Uterus (tissue), 4 donors: ENCODE data around the gene MT1G. TPM values are rescaled to one million over a fixed set of nuclear protein-coding genes. Genes with fewer than 3 reads are reported as not detected.

Source experiments
- DNase-seq, 2 donors: peaks; one replicate each; pipeline ENCODE4 v3.0.0-alpha.2; 2019 to 2020
- H3K27ac ChIP-seq, 2 donors: fragments of 200-600 bp; sonication (generic); 1 replicate in 1 of 2; 2 replicates in 1 of 2; pipeline ENCODE4 v1.5.1; 2016 to 2018
- H3K27me3 ChIP-seq, 2 donors: fragments of 200-600 bp; sonication (generic); one replicate each; pipeline ENCODE4 v1.5.1; 2018 to 2019; ENCODE audit warnings: control low read depth in 1 of 2
- H3K36me3 ChIP-seq, 2 donors: fragments of 200-600 bp; sonication (generic); one replicate each; pipeline ENCODE4 v1.5.1; 2019; ENCODE audit warnings: control low read depth in 1 of 2
- H3K4me1 ChIP-seq, 2 donors: fragments of 200-600 bp; sonication (generic); one replicate each; pipeline ENCODE4 v1.5.1; 2018 to 2019; ENCODE audit warnings: control low read depth in 1 of 2
- H3K4me3 ChIP-seq, 2 donors: fragments of 200-600 bp; sonication (generic); 1 replicate in 1 of 2; 2 replicates in 1 of 2; pipeline ENCODE4 v1.5.1; 2018 to 2019; ENCODE audit warnings: mild to moderate bottlenecking in 1 of 2
- H3K9me3 ChIP-seq, 2 donors: fragments of 200-600 bp; sonication (generic); one replicate each; pipeline ENCODE4 v1.5.1; 2019; ENCODE audit warnings: control low read depth in 1 of 2
- POLR2A ChIP-seq, 2 donors: fragments of 450-650 bp; IDR thresholded peaks; one replicate each; pipeline ENCODE4 v1.6.1; 2016; ENCODE audit warnings: antibody characterized with exemption in 2 of 2, mild to moderate bottlenecking in 1 of 2, moderate library complexity in 1 of 2
- intact Hi-C: fragments of 100-400 bp; cut with DNase I; formaldehyde crosslinking; loops from one replicate; pipeline ENCODE4 v1.15.1; 2023; ENCODE audit warnings: low total_unique reads
- total RNA-seq, 4 donors: library from RNA; depleted of rRNA in 3 of 4; stranded (reverse); fragments of >200 nt in 3 of 4; gene quantifications; one replicate each; pipeline versions ENCODE4 v1.1.0 to v1.2.4, GENCODE V29; 2014 to 2023
- TF ChIP-seq, protein P1 (sequence below), 4 experiments: fragments of 200-600 bp in 2 of 4; fragments of 450-650 bp in 2 of 4; sonication (generic) in 2 of 4; IDR thresholded peaks; one replicate each; pipeline ENCODE4 v1.5.1; 2016 to 2019; ENCODE audit warnings: antibody characterized with exemption in 4 of 4, mild to moderate bottlenecking in 2 of 4, moderate library complexity in 1 of 4
- donor health status: DM: yes; HTN: yes; CAD: no.

MT1G gene
- total RNA-seq, 4 donors from 2014 or later, result 51.8 TPM; not detected in 3

DNA sequence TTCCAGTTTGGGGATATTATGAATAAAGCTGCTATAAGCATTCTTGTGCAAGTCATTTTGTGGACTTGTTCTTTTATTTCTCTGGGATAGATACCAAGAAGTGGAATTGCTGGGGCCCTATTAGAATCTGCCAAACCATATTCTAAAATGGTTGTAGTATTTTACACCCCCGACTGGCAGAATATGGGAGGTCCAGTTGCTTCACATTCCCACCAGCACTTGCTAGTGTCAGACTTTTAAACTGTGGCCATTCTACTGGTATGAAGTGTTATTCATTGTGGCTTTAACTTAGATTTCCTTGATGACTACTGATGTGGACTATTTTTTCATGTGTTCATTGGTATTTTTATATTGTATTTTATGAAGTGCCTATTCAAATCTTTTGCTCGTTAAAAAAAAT, 44.0 kb upstream of the MT1G start:
- H3K4me3 ChIP-seq, result no peak overlapping the region
- H3K27ac ChIP-seq, result no peak overlapping the region
- TF ChIP-seq POLR2A (IDR thresholded peaks at IDR 0.05), result no peak
- TF ChIP-seq, protein P1, sequence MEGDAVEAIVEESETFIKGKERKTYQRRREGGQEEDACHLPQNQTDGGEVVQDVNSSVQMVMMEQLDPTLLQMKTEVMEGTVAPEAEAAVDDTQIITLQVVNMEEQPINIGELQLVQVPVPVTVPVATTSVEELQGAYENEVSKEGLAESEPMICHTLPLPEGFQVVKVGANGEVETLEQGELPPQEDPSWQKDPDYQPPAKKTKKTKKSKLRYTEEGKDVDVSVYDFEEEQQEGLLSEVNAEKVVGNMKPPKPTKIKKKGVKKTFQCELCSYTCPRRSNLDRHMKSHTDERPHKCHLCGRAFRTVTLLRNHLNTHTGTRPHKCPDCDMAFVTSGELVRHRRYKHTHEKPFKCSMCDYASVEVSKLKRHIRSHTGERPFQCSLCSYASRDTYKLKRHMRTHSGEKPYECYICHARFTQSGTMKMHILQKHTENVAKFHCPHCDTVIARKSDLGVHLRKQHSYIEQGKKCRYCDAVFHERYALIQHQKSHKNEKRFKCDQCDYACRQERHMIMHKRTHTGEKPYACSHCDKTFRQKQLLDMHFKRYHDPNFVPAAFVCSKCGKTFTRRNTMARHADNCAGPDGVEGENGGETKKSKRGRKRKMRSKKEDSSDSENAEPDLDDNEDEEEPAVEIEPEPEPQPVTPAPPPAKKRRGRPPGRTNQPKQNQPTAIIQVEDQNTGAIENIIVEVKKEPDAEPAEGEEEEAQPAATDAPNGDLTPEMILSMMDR (IDR thresholded peaks at IDR 0.05), result no peak
- H3K9me3 ChIP-seq, result no peaks in the 10 kb centered on the region
- no peak for DNase-seq
- H3K27me3 ChIP-seq, result no peaks in the 10 kb centered on the region
- H3K4me1 ChIP-seq, result no peaks in the 10 kb centered on the region
- intact Hi-C loops, result no loop called here
- no peaks in the 10 kb centered on the region for H3K36me3 ChIP-seq

DNA sequence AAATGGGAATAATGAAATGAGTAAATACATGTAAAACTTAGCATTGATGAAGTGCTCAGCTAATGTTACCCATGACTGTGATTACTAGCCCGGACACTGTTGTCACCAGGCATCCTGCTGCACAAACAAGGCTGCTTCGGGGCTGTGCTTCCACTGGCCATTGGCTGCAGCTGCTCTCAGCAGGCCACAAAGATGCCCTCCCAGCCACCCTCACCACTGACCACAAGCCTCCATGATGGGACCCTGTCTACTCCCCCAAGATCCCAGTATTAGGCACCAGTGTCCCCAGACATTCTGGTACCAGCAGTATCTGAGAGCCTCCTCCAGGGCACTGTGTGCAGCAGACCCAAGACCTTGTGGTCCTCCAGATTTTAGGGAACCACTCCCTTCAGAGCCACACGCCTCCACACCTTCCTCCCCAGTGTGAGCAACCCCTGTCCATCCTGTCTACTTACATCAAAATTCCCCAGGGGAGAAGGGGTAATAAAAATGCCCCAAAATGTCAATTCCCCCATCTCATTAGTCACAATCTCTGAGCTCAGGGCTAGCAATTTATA, 42.4 kb upstream of the MT1G start:
- Histone ChIP-seq H3K36me3 (no peaks in the 10 kb centered on the region), H3K27ac (no peak overlapping the region), H3K9me3 (no peaks in the 10 kb centered on the region), H3K27me3 (no peaks in the 10 kb centered on the region), H3K4me3 (no peak overlapping the region), H3K4me1 (no peaks in the 10 kb centered on the region)
- no peak for DNase-seq
- intact Hi-C loops, result no loop called here
- no peak for TF ChIP-seq POLR2A (IDR thresholded peaks at IDR 0.05)
- TF ChIP-seq, protein P1 (IDR thresholded peaks at IDR 0.05), result no peak

DNA sequence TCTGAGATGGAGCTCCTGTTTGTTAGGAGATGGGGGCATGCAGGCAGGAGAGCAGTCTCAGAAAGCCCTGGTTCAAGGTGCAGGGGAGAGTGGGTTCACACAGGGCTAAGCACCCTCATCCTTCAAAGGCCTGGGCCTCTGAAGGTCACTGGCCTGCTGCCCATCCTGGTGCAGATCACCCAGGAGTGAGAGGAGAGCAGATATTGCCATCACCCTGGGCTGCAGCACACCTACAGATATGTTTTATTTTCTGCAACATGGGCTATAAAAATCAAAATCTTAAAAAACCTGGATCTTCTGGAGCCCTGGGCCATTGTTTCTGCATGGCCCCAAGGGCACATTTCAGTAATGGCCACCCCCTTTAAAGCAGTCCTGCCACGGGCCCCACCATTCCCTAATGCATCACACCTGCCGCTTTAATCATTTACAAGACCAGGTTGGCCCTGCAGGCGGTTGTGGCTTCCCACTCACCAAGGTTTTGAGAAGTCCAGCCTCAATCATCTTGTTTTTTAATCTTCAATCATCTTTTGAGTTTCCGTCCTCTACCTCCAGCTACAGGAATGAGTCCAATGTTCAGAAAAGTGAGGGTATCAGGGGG, 41.7 kb upstream of the MT1G start:
- Histone ChIP-seq H3K27ac (no peak overlapping the region), H3K9me3 (no peaks in the 10 kb centered on the region), H3K36me3 (no peaks in the 10 kb centered on the region), H3K4me3 (no peak overlapping the region), H3K4me1 (no peaks in the 10 kb centered on the region), H3K27me3 (no peaks in the 10 kb centered on the region)
- no peak for TF ChIP-seq POLR2A (IDR thresholded peaks at IDR 0.05)
- TF ChIP-seq, protein P1 (IDR thresholded peaks at IDR 0.05), result no peak
- DNase-seq, result no peak
- intact Hi-C loops, result loop anchor here (10.0 kb wide), 2 partner anchors 135 to 195 kb away; no protein-coding TSS in a partner anchor

DNA sequence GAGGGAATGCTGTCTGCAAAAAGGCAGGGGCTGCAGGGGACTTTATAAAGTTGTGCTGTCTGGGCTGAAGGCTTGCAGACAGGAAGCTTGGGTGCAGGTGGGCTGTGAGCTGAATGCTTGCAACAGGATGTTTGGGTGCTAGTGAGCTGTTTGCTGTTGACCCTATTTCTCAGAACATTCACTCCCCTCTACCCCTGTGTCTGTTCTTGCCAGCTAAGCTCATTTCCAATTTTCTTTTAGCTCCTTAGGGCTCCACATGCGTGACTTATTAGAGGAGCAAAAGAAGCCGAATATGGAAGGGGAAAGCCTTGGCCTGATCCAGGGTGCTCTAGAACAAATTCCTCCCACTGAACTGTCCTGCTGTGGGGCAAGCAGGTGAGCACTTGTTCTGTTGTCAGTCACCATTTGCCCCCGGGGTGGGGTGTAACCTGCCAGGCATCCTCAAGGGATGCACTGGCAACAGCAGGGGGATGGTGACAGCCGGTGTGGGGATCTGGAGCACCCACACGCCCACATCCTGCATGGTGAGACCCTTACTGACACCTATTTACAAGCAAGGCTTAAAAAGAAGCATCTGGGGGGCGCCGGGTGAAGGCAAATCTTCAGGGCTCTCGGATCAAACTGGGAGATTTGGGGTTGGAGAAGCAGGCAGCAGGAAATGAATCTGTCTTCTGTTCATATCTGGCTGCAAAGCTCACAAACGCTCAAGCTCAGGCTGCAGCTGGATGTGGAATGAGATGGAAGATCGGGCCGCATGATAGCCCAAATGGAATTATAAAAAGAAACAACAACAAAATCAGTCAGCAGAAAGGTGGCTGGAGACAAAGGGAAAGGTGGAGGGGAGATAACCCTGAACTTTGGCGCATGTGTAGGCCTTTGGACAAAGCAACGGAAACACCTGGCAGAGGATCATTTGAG, 40.9 kb upstream of the MT1G start:
- TF ChIP-seq, protein P1 (IDR thresholded peaks at IDR 0.05), result no peak
- no peak for TF ChIP-seq POLR2A (IDR thresholded peaks at IDR 0.05)
- no peak overlapping the region for H3K4me3 ChIP-seq
- H3K27me3 ChIP-seq, result no peaks in the 10 kb centered on the region
- no peak overlapping the region for H3K27ac ChIP-seq
- DNase-seq, result no peak
- H3K4me1 ChIP-seq, result no peaks in the 10 kb centered on the region
- no peaks in the 10 kb centered on the region for H3K9me3 ChIP-seq
- H3K36me3 ChIP-seq, result no peaks in the 10 kb centered on the region
- intact Hi-C loops, result loop anchor here (10.0 kb wide), 2 partner anchors 134 to 194 kb away; no protein-coding TSS in a partner anchor

DNA sequence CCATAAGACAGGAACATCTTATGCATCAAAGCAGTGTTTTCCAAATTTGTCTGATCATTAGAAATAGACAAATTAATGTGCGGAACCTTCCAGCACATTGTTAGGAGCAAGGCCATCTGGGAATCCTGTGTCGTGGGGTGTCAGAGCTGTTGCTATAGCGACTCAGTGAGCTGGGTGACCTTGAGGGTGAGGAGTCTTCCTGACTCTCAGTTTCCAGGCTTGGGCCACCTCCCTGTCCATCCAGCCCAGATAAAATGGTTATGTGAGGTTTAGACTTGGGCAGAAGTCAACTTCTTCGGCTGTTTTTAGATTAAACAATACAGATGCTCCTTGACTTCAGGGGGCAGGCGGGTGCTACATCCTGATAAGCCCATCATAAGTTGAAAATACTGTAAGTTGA, 35.0 kb upstream of the MT1G start:
- Histone ChIP-seq H3K27me3 (no peaks in the 10 kb centered on the region), H3K4me3 (no peak overlapping the region), H3K27ac (no peak overlapping the region), H3K36me3 (no peaks in the 10 kb centered on the region), H3K9me3 (no peaks in the 10 kb centered on the region), H3K4me1 (no peaks in the 10 kb centered on the region)
- no peak for DNase-seq
- intact Hi-C loops, result loop anchor here (10.0 kb wide), 2 partner anchors 128 to 188 kb away; no protein-coding TSS in a partner anchor
- TF ChIP-seq POLR2A (IDR thresholded peaks at IDR 0.05), result no peak
- TF ChIP-seq, protein P1 (IDR thresholded peaks at IDR 0.05), result no peak
